IMR-90 (cell line): ENCODE results near the gene AGMO.

Experiments
- BHLHE40 ChIP-seq: fragments of 150-350 bp; IDR thresholded peaks from 2 replicates; pipeline ENCODE4 v1.6.1; 2016; ENCODE audit warnings: mild to moderate bottlenecking, low read depth, low read length
- FOS ChIP-seq: fragments of 150-350 bp; IDR thresholded peaks from 2 replicates; pipeline ENCODE4 v1.6.1; 2016; ENCODE audit warnings: low read depth, low read length
- MXI1 ChIP-seq: IDR thresholded peaks from 2 replicates; pipeline ENCODE4 v1.6.1; 2012; ENCODE audit warnings: low read depth, mild to moderate bottlenecking, low read length, moderate library complexity, borderline replicate concordance
- NFE2L2 ChIP-seq: fragments of 150-350 bp; IDR thresholded peaks from 2 replicates; pipeline ENCODE4 v1.6.1; 2016; ENCODE audit warnings: low read depth, mild to moderate bottlenecking, low read length
- POLR2A ChIP-seq: IDR thresholded peaks from 2 replicates; pipeline ENCODE4 v1.6.1; 2012; ENCODE audit warnings: mild to moderate bottlenecking, low read depth, low read length
- RAD21 ChIP-seq: IDR thresholded peaks from 2 replicates; pipeline ENCODE4 v1.6.1; 2012; ENCODE audit warnings: low read length, improper control_type of control experiment
- RCOR1 ChIP-seq: IDR thresholded peaks from 2 replicates; pipeline ENCODE4 v1.6.1; 2012; ENCODE audit warnings: mild to moderate bottlenecking, low read length, improper control_type of control experiment; ENCODE audit not compliant: insufficient replicate concordance
- RFX5 ChIP-seq: IDR thresholded peaks from 2 replicates; pipeline ENCODE4 v1.8.0; 2012; ENCODE audit warnings: low read depth, mild to moderate bottlenecking, low read length, moderate library complexity
- SMC3 ChIP-seq: fragments of 150-350 bp; IDR thresholded peaks from 2 replicates; pipeline ENCODE4 v1.6.1; 2016; ENCODE audit warnings: low read depth, mild to moderate bottlenecking, antibody characterized with exemption, low read length, moderate library complexity
- TF ChIP-seq, protein P1 (sequence below): conservative IDR thresholded peaks from 2 replicates; pipeline ENCODE4 v1.5.1; 2012; ENCODE audit warnings: mild to moderate bottlenecking, low read depth, low read length, improper control_type of control experiment
- TF ChIP-seq, protein P2 (sequence below): fragments of 150-350 bp; IDR thresholded peaks from 2 replicates; pipeline ENCODE4 v1.6.1; 2017; ENCODE audit warnings: mild to moderate bottlenecking, antibody characterized with exemption, low read length, low read depth

DNA sequence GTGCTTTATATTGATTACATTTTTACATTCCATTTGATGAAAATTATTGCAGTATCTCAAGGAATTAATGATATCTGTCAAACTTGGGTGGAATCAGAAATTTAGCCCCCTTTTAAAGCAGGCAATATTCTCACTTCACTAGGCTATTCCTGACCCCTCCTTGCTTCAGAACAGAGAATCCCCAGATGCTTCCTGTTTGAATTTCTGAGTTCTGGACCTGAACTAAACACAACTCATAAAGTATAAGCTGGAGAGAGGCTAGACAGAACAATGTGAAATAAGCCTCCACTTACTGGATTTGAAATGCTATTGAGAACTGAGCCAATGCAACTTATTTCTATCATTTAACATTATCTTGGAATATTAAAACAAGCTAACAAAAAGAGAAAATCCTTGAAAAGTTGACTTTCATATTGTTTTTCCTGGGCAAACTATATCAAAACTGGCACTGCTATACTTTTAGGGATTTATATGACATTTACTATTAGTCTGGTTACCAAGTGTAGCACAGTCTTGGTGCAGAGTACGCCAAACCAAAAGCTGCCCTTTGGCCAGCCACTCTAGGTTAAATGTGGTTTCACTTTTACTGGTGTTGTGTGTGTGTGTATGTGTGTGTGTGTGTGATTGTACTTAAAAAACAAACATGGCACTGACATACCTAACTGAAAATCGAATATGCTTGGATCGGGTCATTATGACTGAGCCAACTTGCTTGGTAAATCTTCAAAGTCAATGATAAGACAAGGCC, 19.0 kb upstream of the AGMO start:
- TF ChIP-seq POLR2A (no peak), RFX5 (no peak), BHLHE40 (no peak), FOS (no peak), NFE2L2 (no peak), MXI1 (no peak), RCOR1 (no peak), RAD21 (no peak), SMC3 (no peak)
- TF ChIP-seq, protein P1, sequence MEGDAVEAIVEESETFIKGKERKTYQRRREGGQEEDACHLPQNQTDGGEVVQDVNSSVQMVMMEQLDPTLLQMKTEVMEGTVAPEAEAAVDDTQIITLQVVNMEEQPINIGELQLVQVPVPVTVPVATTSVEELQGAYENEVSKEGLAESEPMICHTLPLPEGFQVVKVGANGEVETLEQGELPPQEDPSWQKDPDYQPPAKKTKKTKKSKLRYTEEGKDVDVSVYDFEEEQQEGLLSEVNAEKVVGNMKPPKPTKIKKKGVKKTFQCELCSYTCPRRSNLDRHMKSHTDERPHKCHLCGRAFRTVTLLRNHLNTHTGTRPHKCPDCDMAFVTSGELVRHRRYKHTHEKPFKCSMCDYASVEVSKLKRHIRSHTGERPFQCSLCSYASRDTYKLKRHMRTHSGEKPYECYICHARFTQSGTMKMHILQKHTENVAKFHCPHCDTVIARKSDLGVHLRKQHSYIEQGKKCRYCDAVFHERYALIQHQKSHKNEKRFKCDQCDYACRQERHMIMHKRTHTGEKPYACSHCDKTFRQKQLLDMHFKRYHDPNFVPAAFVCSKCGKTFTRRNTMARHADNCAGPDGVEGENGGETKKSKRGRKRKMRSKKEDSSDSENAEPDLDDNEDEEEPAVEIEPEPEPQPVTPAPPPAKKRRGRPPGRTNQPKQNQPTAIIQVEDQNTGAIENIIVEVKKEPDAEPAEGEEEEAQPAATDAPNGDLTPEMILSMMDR = no peak
- TF ChIP-seq, protein P2, sequence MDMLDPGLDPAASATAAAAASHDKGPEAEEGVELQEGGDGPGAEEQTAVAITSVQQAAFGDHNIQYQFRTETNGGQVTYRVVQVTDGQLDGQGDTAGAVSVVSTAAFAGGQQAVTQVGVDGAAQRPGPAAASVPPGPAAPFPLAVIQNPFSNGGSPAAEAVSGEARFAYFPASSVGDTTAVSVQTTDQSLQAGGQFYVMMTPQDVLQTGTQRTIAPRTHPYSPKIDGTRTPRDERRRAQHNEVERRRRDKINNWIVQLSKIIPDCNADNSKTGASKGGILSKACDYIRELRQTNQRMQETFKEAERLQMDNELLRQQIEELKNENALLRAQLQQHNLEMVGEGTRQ = no peak
